Stimulated activated CD4-positive, alpha-beta T cell treated with anti-CD3 and anti-CD28 coated beads, Interleukin-2, amount 100 ng/mL, for 24 hours (primary cell): ENCODE data around the gene CALN1.
"Not testable (repeated sequence)": the region's sequence is repeated elsewhere in the genome, so short reads cannot be mapped to it uniquely, and the experiment has no call there.

Experiments used
- DNase-seq, 2 donors: peaks; one replicate each; pipeline ENCODE4 v3.0.0-alpha.2; 2020

The CALN1 gene

DNA sequence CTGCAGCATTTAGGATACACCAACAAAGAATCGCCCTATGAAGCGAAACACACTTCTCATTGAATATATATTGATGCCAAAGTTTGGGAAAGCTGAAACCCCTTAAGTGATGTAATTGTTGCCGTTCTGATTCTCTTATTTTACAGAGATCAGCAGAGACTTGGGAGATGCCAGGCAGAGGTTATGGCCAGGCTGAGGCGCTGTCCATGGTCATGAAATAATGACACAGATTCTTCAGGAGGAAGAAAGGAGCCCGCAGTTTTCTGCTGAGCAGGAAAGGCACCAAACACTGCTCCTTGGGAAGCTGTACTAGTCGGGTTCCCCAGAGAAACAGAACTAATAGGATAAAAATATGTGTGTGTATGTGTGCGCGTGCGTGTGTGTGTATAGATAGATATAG, 566.0 kb downstream of the CALN1 start:
- no peak for DNase-seq

DNA sequence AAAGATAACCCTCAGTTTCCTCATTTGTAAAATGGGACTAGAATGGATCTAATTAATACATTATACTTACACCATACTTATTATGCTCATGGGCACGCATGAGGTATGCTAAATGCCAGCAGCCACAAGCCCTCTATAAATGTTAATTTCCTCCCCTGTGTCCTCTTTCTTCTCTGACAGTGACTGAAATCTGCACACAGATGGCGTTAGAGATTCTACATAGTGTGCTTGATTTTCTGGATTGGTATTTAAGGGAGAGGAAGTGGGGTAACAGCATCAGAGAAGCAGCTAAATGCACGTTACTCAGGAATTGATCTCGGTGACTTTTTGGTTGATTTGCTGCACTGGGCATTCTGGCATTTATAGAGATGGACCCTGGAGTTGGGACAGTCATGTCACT, 568.5 kb downstream of the CALN1 start:
- DNase-seq: no peak

DNA sequence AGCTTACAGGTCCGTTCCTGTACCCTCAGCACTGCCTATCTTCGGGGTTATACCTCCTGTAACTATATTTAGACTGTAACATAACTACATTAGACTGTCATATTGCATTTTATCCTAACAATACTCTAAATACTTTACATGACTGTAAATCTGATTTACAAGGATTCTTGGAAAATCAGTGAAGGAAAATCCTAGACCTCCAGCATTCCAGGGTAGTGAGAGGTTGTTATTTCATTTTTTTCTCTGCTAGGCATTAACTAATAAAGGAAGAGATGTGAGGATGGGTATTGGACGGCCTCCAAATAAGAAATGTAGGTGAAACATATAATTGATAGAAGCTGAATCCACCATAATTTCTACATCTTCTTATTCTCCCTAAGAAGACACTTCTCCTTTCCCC, 569.4 kb downstream of the CALN1 start:
- DNase-seq: no peak

DNA sequence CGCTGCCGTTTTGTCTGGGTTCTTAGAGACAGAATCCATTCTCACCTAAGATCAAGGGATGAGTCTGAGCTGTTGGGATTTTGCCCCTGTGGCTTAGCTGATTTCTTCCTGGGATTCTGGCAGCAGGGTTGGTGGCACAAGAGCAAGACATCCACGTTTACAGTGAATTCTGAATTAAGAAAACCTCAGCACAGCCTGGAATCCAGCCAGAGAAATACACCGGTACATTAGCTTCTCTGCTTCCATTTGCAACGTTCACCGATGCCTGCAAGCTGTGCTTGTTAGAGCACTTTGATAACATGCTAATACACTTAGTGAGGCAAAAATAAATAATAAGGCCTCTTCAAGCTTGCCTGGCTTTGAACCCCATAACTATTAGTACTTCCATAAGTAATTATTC, 569.8 kb downstream of the CALN1 start:
- no peak for DNase-seq

DNA sequence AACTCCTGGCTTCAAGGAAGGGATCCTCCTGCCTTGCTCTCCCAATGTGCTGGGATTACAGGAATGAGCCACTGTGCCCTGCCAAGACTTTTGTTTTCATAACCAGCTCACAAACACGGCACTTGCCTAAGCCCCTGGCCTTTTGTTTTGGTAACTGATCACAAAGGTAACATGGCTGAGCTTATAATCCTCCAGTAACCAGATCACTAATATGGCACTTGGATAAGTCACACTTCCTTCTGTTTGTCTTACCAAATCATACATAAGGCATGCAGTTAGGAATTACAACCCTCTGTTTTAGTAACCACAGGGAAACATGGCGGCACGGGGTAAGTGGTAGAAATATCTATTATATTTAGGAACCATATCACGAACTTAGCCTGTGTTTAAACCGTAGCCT, 577.1 kb downstream of the CALN1 start:
- no peak for DNase-seq

DNA sequence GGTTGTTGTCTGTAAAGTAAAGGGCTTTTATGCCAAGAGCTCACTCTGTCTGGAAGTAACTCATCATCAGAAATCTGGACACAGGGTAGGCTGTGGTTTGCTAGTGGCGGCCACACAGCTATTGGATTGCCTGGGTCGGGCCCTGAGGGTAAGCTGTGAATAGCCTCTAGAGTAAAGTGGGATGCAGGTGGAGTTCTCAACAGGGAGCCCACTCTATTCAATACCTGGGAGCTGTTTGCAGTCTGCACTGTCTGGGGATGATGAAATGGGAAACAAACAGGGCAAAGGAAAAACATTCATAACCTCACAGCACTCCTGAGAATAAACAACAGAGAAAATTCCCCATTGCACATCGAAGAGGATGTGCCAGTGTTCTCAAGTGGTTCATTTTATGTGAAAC, 582.6 kb downstream of the CALN1 start:
- DNase-seq: no peak

DNA sequence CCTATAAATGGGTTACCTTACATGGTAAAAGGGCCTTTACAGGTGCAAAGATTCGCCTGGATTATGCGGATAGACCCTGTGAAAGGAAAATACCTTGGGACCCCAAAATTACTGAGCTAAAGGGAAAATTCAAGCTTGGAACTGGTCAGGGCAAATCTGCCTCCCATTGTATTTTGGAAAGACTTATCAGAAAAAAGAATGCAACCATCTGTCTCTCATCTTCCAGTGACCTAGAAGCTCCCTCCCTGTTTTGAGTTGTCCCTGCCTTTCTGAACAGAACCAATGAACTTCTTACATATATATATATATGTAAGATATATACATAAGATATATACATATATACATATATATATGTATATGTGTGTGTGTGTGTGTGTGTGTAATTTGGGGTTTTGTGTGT, 583.8 kb downstream of the CALN1 start:
- no peak for DNase-seq

DNA sequence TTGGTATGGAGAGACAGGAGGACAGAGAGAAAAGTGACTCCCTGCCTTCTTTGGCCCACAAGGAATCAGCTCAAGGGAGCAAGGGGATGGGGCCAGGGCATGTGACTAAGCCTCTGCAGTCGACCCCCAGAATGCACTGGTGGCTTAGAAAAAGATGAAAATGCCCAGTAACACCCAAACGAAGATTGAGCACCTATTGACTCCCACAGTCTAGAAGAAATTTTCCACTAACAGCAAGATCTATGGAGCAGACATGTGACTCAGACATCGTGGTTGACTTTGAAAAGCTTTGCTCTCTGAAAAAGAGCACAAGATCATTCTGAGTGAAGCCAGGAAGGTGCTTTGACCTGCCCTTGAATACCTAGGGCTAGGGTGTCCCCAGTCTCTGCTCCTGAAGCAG, 586.0 kb downstream of the CALN1 start:
- DNase-seq: no peak

DNA sequence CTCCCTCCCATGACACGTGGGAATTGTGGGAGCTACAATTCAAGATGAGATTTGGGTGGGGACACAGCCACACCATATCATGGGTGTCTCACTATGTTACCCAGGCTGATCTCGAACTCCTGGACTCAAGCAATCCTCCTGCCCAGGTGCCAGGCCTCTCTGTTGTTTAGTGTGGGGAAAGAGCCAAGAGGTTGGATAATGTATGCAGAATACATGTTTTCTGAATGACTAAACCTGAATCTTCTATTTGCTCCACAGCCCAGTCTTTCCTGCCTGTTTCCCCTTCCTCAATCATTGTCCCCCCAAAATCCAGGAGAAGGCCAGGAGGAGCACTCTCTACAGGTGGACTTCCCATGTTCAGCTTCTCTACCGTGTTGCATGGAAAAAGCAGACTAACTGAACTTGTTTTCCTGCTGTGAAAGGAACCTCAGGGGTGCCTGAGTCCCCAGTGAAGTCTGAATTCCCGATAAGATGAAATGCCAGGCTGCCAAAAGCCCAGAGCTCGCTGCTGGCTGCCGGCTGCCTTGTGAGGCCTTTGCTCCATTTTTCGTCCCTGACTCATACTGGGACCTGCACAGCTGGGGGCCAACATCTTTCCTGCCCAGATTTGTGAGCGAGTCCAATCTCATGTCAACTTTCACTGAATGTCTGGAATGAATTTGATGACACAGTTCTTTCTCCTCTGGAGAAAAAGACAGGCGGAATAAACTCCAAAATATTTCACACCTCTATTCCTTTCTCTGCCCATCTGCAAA, 588.0 kb downstream of the CALN1 start:
- no peak for DNase-seq

DNA sequence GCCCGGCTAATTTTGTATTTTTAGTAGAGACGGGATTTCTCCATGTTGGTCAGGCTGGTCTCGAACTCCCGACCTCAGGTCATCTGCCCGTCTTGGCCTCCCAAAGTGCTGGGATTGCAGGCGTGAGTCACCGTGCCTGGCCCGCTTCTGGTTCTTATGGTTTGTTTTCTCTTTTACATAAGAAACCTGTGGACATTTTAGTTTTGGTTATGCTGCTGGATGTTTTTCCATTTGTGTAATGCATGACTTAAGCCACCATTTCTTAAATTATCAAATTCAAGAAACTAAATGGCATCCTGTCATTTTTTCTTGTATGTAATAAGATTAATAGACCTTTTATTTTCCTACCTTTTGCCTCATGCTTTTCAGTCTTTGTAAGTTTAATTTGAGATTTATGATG, 589.7 kb downstream of the CALN1 start:
- not testable (repeated sequence) for DNase-seq

DNA sequence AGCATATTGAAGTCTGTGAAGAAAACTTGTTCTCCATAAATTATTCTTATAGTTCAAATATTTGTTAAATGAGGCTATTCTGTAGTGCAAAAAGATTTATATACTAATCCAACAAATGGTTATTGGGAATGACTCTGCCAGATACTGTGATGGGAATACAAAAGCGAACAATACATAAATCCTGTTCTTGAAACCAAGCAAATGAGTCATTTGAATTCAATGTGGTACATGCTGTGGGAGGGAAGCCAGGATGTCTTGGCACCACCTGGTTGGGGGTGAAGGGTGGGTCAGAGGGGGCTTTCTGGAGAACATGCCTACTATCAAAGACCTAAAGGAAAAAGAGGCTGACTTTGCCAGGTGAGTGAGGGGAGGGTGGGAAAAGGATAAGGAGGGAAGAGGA, 594.2 kb downstream of the CALN1 start:
- no peak for DNase-seq

DNA sequence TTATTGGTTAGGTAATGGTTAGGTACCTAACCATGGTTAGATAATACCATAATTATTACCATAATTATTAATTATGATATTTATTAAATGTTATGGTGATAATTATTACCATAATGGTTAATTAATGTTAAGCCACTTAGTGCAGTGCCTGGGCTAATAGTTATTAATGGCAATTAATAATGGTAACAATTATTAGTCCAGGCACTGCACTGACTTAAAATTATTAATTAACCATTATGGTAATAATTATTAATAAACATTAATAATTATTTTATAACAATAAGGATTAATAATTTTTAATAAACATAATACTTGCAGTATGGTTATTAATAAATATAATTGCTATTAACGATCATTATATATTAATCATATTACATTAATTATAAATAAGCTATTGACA, 604.0 kb downstream of the CALN1 start:
- no peak for DNase-seq

DNA sequence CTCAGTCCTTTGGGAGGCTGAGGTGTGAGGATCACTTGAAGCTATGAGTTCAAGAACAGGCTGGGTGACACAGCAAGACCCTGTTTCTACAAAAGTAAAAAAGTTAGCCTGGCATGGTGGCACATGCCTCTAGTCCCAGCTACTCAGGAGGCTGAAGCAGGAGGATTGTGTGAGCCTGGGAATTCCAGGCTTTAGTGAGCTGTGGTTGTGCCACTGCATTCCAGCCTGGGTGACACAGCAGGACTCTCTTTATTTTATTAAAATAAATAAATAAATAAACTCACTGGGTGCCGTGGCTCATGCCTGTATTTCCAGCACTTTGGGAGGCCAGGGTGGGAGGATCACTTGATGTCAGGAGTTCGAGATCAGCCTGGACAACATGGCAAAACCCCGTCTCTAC, 607.9 kb downstream of the CALN1 start:
- DNase-seq: no peak

DNA sequence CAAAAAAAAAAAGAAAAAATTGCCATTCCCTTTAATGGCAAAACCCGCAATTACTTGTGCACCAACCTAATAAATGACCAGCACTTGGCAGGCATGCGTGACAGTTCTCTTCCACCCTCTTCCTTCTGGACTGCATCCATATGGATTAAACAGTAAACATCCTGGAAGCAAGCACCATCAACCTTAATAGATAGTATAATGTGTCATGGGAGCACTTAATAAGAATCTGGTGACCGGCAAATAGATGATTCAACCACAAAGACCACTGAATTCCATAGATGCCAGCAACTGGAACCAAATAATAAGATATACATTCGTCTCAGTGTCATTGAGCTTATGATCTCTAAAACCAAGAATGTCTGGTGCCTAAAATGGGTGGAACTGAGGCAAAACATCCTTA, 610.2 kb downstream of the CALN1 start:
- DNase-seq: no peak

DNA sequence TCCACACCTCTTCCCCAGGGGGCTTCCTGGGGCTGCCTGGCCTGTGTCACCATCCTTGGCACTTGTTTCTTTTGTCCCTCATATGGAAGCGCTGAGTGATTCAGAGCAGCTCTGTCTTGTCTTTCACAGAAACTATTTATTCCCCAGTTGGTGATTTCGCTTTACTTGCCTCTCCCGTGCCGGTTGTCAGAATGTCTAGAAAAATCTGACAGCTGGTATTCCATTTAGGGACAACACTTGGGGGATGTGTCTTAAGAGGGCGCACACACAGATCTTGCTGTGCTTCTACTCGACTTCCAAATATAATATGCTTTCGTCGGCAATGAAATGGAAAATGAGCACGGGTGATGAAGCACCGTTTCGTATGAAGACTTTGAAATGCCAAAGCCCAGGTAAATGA, 611.8 kb downstream of the CALN1 start:
- DNase-seq: no peak

DNA sequence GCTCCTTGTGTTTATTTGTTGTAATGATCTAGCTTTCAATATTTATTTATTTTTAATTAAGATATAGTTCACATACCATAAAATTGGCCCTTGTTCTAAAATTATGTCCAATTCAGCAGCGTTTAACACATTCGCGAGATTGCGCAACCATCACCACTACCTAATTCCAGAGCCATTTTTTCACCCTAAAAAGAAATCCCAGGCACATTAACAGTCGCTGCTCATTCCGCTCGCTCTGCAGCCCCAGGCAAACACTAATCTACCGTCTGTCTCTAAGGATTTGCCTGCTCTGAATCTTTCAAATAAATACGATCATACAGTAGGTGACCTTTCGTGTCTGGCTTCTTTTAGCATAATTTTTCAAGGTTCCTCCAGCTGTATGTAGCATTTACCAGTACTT, 616.7 kb downstream of the CALN1 start:
- DNase-seq: no peak

DNA sequence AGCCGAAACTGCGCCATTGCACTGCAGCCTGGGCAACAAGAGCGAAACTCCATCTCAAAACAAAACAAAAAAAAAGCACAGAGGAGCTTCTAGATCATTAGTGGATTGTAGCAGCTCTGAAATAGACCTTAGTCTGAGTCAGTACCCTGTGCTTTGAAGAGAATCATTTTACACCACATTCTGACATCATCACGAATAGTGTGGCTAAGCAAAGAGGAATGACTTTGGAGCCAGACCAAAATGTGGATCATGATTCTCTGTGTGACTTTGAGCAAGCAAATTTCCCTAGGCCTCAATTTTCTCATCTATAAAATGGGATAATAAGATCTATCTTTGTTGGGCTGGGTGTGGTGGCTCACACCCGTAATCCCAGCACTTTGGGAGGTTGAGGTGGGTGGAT, 618.9 kb downstream of the CALN1 start:
- no peak for DNase-seq

DNA sequence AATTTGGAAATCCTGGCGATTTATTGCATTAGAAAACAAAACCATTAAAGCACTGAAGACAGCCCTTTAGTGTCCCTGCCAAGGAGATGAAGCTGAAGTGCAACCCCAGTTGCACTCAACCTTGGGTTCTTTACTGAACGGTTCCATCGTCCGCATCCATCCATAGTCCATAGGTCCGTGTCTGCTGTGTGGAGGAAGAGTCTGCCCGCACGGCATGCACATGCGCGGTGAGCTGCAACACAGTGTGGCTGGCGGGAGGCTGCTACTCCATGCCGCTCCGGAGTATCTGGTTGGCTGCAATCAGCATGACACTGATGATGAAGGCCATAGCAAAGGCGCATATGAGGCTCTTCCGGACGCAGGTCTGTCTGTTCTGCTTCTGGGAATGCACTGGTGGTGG, 624.6 kb downstream of the CALN1 start:
- no peak for DNase-seq

DNA sequence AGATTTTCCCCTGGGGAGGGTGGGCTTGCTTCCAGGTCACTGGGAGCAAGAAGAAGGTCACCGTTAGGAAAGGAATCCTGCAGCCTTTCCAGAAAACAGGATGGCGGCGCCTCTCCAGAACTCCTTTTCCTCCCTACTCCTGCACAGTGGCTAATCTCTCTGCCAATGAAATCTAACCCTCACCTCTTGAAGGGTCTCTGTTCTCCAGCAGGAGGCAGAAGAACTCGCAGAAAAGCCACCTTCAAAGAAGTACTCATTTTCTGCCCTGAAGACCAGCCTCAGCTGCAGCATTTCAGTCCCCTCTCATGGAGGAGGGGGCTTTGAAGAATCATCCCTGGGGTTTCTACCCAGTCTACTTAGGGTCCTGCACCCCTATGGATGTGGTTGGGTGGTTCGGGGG, 626.9 kb downstream of the CALN1 start:
- no peak for DNase-seq

DNA sequence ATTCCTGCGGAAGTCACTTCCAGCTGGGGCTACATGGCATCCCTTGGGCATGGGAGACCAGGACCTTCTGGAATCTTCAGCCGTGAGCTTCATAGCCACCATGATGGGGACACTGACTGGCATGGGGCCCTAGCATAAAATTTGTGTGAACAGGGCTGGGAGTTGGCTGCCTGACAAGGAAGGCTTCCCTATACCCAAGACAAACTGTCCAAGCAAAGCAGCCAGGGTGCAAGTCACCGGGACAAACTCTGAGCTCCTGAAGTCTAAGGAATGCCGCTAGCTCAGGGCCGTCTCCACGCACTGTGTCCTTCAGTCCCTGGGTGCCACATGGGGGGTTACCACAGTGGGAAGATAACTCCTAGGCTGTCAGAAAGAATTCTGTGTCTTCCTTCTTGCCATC, 627.4 kb downstream of the CALN1 start:
- no peak for DNase-seq

DNA sequence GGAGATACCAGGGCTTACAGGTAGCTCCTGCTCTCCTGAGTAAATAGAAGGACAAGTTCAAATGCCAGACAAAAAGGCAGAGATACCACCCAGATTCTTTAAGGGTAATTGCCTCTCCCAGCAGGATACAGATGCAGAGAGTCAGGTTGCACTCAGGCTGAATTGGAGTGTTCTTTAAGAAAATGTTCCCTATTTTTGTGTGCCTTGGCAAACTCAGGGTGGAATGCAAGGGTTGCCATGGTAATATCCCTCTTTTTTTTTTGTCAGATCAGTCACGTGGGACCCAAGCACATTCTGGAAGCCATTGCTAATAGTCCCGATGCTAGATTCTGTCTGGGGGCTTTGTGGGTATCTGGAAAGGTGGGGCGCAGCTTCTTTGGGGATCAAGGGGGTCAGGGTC, 628.0 kb downstream of the CALN1 start:
- no peak for DNase-seq

DNA sequence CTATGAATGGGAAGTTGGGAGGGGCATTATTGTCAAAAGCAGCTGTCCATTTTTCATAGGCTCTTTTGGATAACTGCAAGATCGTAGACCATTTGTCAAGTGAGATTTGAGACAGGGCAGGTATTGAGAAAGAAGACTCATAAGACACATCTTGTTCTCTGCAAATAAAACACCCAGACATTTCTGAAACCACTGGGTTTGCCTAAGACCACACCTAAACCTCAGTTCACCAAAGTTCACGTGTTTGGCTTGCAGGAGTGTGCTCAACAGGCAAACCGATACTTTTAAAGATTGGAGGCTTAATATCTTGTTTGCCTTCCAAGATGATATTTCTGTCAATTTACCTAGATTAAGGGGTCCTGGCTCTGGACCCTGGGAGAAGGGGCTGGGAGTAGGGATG, 628.4 kb downstream of the CALN1 start:
- DNase-seq: no peak

DNA sequence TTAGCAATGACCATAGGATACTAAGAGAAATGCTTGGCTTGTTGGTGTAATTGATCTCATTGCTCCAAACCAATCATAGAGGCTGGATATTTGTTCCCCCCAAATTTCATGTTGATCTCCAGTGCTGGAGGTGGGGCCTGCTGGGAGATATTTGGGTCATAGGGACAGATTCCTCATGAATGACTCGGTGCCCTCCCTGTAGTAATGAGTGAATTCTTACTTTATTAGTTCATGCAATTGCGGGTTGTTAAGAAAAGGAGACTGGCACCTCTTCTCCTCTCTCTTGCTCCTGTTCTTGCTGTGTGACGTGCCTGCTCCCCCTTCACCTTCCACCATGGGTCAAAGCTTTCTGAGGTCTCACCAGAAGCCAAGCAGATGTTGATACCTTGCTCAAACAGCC, 630.1 kb downstream of the CALN1 start:
- no peak for DNase-seq

DNA sequence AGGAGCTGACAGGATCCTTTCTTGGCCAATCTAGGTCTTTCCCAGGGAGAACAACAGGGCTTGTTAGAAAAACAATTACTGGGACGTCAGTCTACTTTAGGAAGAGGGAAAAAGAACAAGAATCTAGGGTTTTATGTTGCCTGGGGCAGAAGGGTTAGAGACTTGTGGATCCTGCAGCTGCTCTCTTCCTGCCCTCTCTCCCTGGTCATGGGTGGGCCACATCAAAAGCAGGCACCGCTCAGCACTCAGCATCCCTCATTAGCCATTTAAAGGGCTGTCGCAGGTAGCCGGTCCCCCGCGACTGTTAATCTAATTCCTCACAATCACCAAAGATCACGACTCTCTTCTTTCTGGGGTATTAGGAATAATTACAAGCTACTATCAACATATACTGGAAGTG, 631.9 kb downstream of the CALN1 start:
- DNase-seq: no peak

DNA sequence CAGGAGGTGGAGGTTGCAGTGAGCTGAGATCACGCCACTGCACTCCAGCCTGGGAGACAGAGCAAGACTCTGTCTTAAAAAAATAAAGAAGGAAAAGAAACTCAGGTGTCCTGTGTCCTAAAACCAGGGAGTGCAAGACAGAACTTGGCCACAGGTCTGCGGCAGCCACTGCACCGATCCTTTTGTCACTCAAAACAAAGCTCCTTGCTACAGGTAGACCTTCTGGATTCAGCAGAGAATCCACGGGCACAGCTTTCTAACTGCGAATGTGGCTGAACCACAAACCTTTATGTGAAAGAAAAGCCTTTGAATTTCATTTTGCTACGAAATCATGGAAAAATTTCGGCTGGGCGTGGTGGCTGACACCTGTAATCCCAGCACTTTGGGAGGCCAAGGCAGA, 634.9 kb downstream of the CALN1 start:
- DNase-seq: no peak

DNA sequence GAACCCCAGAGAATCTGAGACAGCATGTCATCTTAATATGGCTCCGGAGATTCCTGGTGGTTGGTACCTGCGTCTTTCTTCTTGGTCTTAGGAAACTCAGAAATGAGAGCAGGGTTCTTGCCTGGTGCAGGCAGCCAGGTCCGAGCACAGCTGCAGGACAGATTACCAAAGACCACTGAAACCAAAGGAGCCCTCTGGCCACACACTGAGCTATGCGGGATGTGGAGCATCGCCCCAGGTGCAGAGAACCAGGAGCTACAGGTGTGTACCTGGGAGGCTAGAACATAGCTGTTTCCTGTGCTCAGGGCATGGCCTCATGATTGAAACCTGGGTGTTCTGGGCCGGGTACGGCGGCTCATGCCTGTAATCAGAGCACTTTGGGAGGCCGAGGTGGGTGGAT, 635.4 kb downstream of the CALN1 start:
- DNase-seq: no peak
